ENCODE data around the gene CNTNAP2.

GRCh38 chr7:148242294-148242821 is 2125.8 kb downstream of the CNTNAP2 start:
- TF ChIP-seq CTCF (IDR thresholded peaks at IDR 0.05) (no peak), POLR2A (IDR thresholded peaks at IDR 0.05) (no peak)

Measured in lower leg skin (tissue), 3 donors.